ENCODE data around the gene PSME4. TPM values are rescaled to one million over a fixed set of nuclear protein-coding genes. Genes with fewer than 3 reads are reported as not detected.

The PSME4 gene
- total and polyA plus RNA-seq, 2 of the 13 experiments (the other 11 are each of a cell fraction or from before 2014, with no cell fraction given) = 52.1 to 77.8 TPM

DNA sequence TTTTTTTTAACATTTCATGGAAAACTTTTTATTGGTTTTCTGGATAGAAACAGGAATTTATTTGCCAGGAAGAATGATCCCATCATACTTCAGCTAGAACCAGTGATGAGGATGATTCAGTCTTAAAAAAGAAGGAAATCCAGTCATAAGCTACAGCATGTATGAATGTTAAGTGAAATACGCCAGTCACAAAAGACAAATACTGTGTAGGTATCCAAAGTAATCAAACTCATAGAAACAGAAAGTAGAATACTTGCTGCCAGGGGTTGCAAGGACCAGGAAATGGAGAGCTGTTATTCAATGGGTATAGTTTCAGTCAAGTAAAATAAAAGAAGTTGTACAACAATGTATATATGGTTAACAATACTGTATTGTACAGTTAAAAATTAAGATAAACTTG lies 21.3 kb downstream of the PSME4 start (continued):
- TF ChIP-seq ZNF18 (CRISPR knock-in tag; IDR thresholded peaks at IDR 0.05; ENCODE audit: insufficient replicate concordance) (no peak), IRF9 (CRISPR knock-in tag; IDR thresholded peaks at IDR 0.05; ENCODE audit: borderline replicate concordance) (no peak), AKNA (CRISPR knock-in tag; IDR thresholded peaks at IDR 0.05; ENCODE audit: borderline replicate concordance) (no peak), TMF1 (CRISPR knock-in tag; IDR thresholded peaks at IDR 0.05; ENCODE audit: low read depth) (no peak)
- TF ChIP-seq, protein P1, sequence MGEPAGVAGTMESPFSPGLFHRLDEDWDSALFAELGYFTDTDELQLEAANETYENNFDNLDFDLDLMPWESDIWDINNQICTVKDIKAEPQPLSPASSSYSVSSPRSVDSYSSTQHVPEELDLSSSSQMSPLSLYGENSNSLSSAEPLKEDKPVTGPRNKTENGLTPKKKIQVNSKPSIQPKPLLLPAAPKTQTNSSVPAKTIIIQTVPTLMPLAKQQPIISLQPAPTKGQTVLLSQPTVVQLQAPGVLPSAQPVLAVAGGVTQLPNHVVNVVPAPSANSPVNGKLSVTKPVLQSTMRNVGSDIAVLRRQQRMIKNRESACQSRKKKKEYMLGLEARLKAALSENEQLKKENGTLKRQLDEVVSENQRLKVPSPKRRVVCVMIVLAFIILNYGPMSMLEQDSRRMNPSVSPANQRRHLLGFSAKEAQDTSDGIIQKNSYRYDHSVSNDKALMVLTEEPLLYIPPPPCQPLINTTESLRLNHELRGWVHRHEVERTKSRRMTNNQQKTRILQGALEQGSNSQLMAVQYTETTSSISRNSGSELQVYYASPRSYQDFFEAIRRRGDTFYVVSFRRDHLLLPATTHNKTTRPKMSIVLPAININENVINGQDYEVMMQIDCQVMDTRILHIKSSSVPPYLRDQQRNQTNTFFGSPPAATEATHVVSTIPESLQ (CRISPR knock-in tag; conservative IDR thresholded peaks at IDR 0.05) = no peak

Data from HepG2 (cell line).